ENCODE data around the gene SLC1A5. TPM values are rescaled to one million over a fixed set of nuclear protein-coding genes. Genes with fewer than 3 reads are reported as not detected.
"Not testable (repeated sequence)": the region's sequence is repeated elsewhere in the genome, so short reads cannot be mapped to it uniquely, and the experiment has no call there.

Gene SLC1A5
- total and polyA plus RNA-seq, 2 experiments from 2014 or later = 103 to 272 TPM

- Histone ChIP-seq H3K4me2 (no peak overlapping the region), H3K36me3 (ENCODE audit: insufficient read depth) (no peaks in the 10 kb centered on the region), H3K9me2 (ENCODE audit: insufficient read depth) (no peaks in the 10 kb centered on the region), H3K4me1 (ENCODE audit: insufficient read depth) (no peaks in the 10 kb centered on the region), H3K27me3 (ENCODE audit: insufficient read depth) (no peaks in the 10 kb centered on the region), H4K20me1 (replicated peaks; ENCODE audit: insufficient read depth) (no peaks in the 10 kb centered on the region), H3F3A (replicated peaks; ENCODE audit: low read depth) (no peaks in the 10 kb centered on the region), H3K79me2 (replicated peaks; ENCODE audit: insufficient read depth) (no peaks in the 10 kb centered on the region), H3K4me3 (no peak overlapping the region), H3K27ac (ENCODE audit: low read depth) (no peak overlapping the region), H2AFZ (no peak overlapping the region)
- no peaks in the 10 kb centered on the region for H3K36me3 Mint-ChIP-seq (ENCODE audit: low read depth)
- ATAC-seq (no peak), DNase-seq (ENCODE audit: low spot score) (no peak)
- no peaks in the 10 kb centered on the region; the same call in 2 of the 3 replicates for H3K9me3 Mint-ChIP-seq
- TF ChIP-seq CTCF (conservative IDR thresholded peaks at IDR 0.05; ENCODE audit: low read depth in 2 of 2) (peak in 1 of 2 experiments; percentile 12; a peak in 2 of 4 replicates), POLR2AphosphoS5 (IDR thresholded peaks at IDR 0.05; ENCODE audit: low read depth) (no peak), ZNF114 (CRISPR knock-in tag; IDR thresholded peaks at IDR 0.05) (no peak)
- H3K4me3 Mint-ChIP-seq = no peak overlapping the region
- no peak overlapping the region for H3K27ac Mint-ChIP-seq
- H3K27me3 Mint-ChIP-seq (ENCODE audit: insufficient read depth, low read depth, poor library complexity) = peaks cover 2% of the 10 kb centered on the region
- peaks cover 5% of the 10 kb centered on the region for H3K4me1 Mint-ChIP-seq
These were observed 34.7 kb upstream of the SLC1A5 start for GRCh38 chr19:46823049-46823448.

GRCh38 chr19:46822410-46822787 is 34.0 kb upstream of the SLC1A5 start:
- not testable (repeated sequence) for DNase-seq (ENCODE audit: low spot score); ATAC-seq; H3K36me3 Mint-ChIP-seq (ENCODE audit: low read depth); H3K9me2 ChIP-seq (ENCODE audit: insufficient read depth); H3F3A ChIP-seq (replicated peaks; ENCODE audit: low read depth); H3K4me3 ChIP-seq; H3K27ac ChIP-seq (ENCODE audit: low read depth); H3K4me2 ChIP-seq; H3K9me3 Mint-ChIP-seq; H3K27ac Mint-ChIP-seq; H3K27me3 Mint-ChIP-seq (ENCODE audit: insufficient read depth, low read depth, poor library complexity); H3K4me3 Mint-ChIP-seq; H3K4me1 Mint-ChIP-seq; H3K27me3 ChIP-seq (ENCODE audit: insufficient read depth); H3K4me1 ChIP-seq (ENCODE audit: insufficient read depth); H3K79me2 ChIP-seq (replicated peaks; ENCODE audit: insufficient read depth); H2AFZ ChIP-seq; H3K36me3 ChIP-seq (ENCODE audit: insufficient read depth); H4K20me1 ChIP-seq (replicated peaks; ENCODE audit: insufficient read depth)

- H3K27ac ChIP-seq (ENCODE audit: low read depth) = no peak overlapping the region
- H3K4me1 Mint-ChIP-seq = peaks cover 5% of the 10 kb centered on the region
- H3K9me2 ChIP-seq (ENCODE audit: insufficient read depth) = no peaks in the 10 kb centered on the region
- peak; percentile 59 for ATAC-seq
- no peak for DNase-seq (ENCODE audit: low spot score)
- no peak overlapping the region for H3K4me3 ChIP-seq
- no peaks in the 10 kb centered on the region; the same call in 2 of the 3 replicates for H3K9me3 Mint-ChIP-seq
- peaks cover 2% of the 10 kb centered on the region for H3K27me3 Mint-ChIP-seq (ENCODE audit: insufficient read depth, low read depth, poor library complexity)
- no peaks in the 10 kb centered on the region for H3K36me3 Mint-ChIP-seq (ENCODE audit: low read depth)
- H3F3A ChIP-seq (replicated peaks; ENCODE audit: low read depth) = no peaks in the 10 kb centered on the region
- no peaks in the 10 kb centered on the region for H3K4me1 ChIP-seq (ENCODE audit: insufficient read depth)
- H3K4me3 Mint-ChIP-seq = no peak overlapping the region
- H4K20me1 ChIP-seq (replicated peaks; ENCODE audit: insufficient read depth) = no peaks in the 10 kb centered on the region
- no peaks in the 10 kb centered on the region for H3K36me3 ChIP-seq (ENCODE audit: insufficient read depth)
- no peaks in the 10 kb centered on the region for H3K79me2 ChIP-seq (replicated peaks; ENCODE audit: insufficient read depth)
- H3K27me3 ChIP-seq (ENCODE audit: insufficient read depth) = no peaks in the 10 kb centered on the region
- H2AFZ ChIP-seq = 0 out of 2 replicates have a peak overlapping the region, but pooled peaks have one; percentile 43
- H3K4me2 ChIP-seq = no peak overlapping the region
- no peak overlapping the region for H3K27ac Mint-ChIP-seq
- no peak for TF ChIP-seq STAT1 (IDR thresholded peaks at IDR 0.05; ENCODE audit: unreplicated experiment)
- no peak for TF ChIP-seq ZNF331 (CRISPR knock-in tag; IDR thresholded peaks at IDR 0.05; ENCODE audit: low read depth)
- no peak for TF ChIP-seq REST (IDR thresholded peaks at IDR 0.05; ENCODE audit: unreplicated experiment)
- TF ChIP-seq CTCF (conservative IDR thresholded peaks at IDR 0.05; ENCODE audit: low read depth in 2 of 2) = no peak
- no peak for TF ChIP-seq ZNF114 (CRISPR knock-in tag; IDR thresholded peaks at IDR 0.05)
These were observed 33.4 kb upstream of the SLC1A5 start for GRCh38 chr19:46821512-46822409.
